ENCODE results near the gene ZFP62.

ZFP62 gene

GRCh38 chr5:180869587-180869986, 8.5 kb upstream of the ZFP62 start:
- H3K36me3 ChIP-seq = no peaks in the 10 kb centered on the region
- H3K27ac ChIP-seq = no peak overlapping the region
- H3K4me3 ChIP-seq (ENCODE audit: low read depth in 1 of 2, low read length in 1 of 2) = no peak overlapping the region
- no peaks in the 10 kb centered on the region for H3K9me3 ChIP-seq
- TF ChIP-seq CTCF (IDR thresholded peaks at IDR 0.05) = no peak
- H3K27me3 ChIP-seq = peaks cover 17% of the 10 kb centered on the region
- H3K4me1 ChIP-seq (ENCODE audit: control insufficient read depth in 1 of 2, insufficient read depth in 1 of 2, low read depth in 1 of 2, low read length in 1 of 2) = peaks cover 18 to 22% of the 10 kb centered on the region in 2 experiments

GRCh38 chr5:180868960-180869359, 7.9 kb upstream of the ZFP62 start:
- no peaks in the 10 kb centered on the region for H3K36me3 ChIP-seq
- no peaks in the 10 kb centered on the region for H3K9me3 ChIP-seq
- peaks cover 12 to 16% of the 10 kb centered on the region in 2 experiments for H3K4me1 ChIP-seq (ENCODE audit: control insufficient read depth in 1 of 2, insufficient read depth in 1 of 2, low read depth in 1 of 2, low read length in 1 of 2)
- TF ChIP-seq CTCF (IDR thresholded peaks at IDR 0.05) = peak; percentile 76
- no peak overlapping the region for H3K4me3 ChIP-seq (ENCODE audit: low read depth in 1 of 2, low read length in 1 of 2)
- H3K27ac ChIP-seq = no peak overlapping the region
- H3K27me3 ChIP-seq = peaks cover 17% of the 10 kb centered on the region

GRCh38 chr5:180866985-180867384, 5.9 kb upstream of the ZFP62 start:
- Histone ChIP-seq H3K27ac (no peak overlapping the region), H3K4me1 (ENCODE audit: control insufficient read depth in 1 of 2, insufficient read depth in 1 of 2, low read depth in 1 of 2, low read length in 1 of 2) (no peaks in the 10 kb centered on the region), H3K4me3 (ENCODE audit: low read depth in 1 of 2, low read length in 1 of 2) (no peak overlapping the region), H3K9me3 (no peaks in the 10 kb centered on the region), H3K36me3 (no peaks in the 10 kb centered on the region), H3K27me3 (peaks cover 17% of the 10 kb centered on the region)
- no peak for TF ChIP-seq CTCF (IDR thresholded peaks at IDR 0.05)

GRCh38 chr5:180865981-180866695, 5.1 kb upstream of the ZFP62 start:
- H3K4me1 ChIP-seq (ENCODE audit: control insufficient read depth in 1 of 2, insufficient read depth in 1 of 2, low read depth in 1 of 2, low read length in 1 of 2) = peaks cover 4 to 6% of the 10 kb centered on the region in 2 experiments
- peaks cover 17% of the 10 kb centered on the region for H3K27me3 ChIP-seq
- no peak overlapping the region for H3K27ac ChIP-seq
- H3K4me3 ChIP-seq (ENCODE audit: low read depth in 1 of 2, low read length in 1 of 2) = no peak overlapping the region
- no peaks in the 10 kb centered on the region for H3K9me3 ChIP-seq
- TF ChIP-seq CTCF (IDR thresholded peaks at IDR 0.05) = no peak
- H3K36me3 ChIP-seq = no peaks in the 10 kb centered on the region

GRCh38 chr5:180862645-180863044, 1.6 kb upstream of the ZFP62 start:
- Histone ChIP-seq H3K9me3 (no peaks in the 10 kb centered on the region), H3K27ac (no peak overlapping the region), H3K4me1 (ENCODE audit: control insufficient read depth in 1 of 2, insufficient read depth in 1 of 2, low read depth in 1 of 2, low read length in 1 of 2) (peaks cover 12 to 16% of the 10 kb centered on the region in 2 experiments), H3K36me3 (no peaks in the 10 kb centered on the region), H3K4me3 (ENCODE audit: low read depth in 1 of 2, low read length in 1 of 2) (no peak overlapping the region), H3K27me3 (peaks cover 17% of the 10 kb centered on the region)
- TF ChIP-seq CTCF (IDR thresholded peaks at IDR 0.05) = no peak
